GM23248 (cell line): ENCODE measurements around the gene ERN1. TPM values are rescaled to one million over a fixed set of nuclear protein-coding genes. Genes with fewer than 3 reads are reported as not detected.

Experiments
- DNase-seq: peaks from one replicate; pipeline ENCODE4 v3.0.0-alpha.2; 2015
- H2AFZ ChIP-seq: fragments of 200-600 bp; sonication (generic); 2 replicates; pipeline ENCODE4 v1.6.1; 2016; ENCODE audit warnings: antibody characterized with exemption
- H3F3A ChIP-seq: fragments of 200-600 bp; sonication (generic); 2 replicates; pipeline ENCODE4 v1.6.1; 2016; ENCODE audit warnings: mild to moderate bottlenecking, antibody characterized with exemption, mixed run types; ENCODE audit not compliant: insufficient read depth
- H3K27ac ChIP-seq: fragments of 200-600 bp; sonication (generic); 2 replicates; pipeline ENCODE4 v1.5.1; 2016; ENCODE audit warnings: mild to moderate bottlenecking
- H3K27me3 ChIP-seq: fragments of 200-600 bp; sonication (generic); replicated peaks from 2 replicates; pipeline ENCODE4 v1.6.1; 2016; ENCODE audit warnings: mild to moderate bottlenecking; ENCODE audit not compliant: insufficient read depth
- H3K36me3 ChIP-seq: fragments of 200-600 bp; sonication (generic); 2 replicates; pipeline ENCODE4 v1.6.1; 2016; ENCODE audit warnings: low read depth, mild to moderate bottlenecking
- H3K4me1 ChIP-seq: fragments of 200-600 bp; sonication (generic); 2 replicates; pipeline ENCODE4 v1.6.1; 2016; ENCODE audit warnings: mild to moderate bottlenecking; ENCODE audit not compliant: insufficient read depth
- H3K4me2 ChIP-seq: fragments of 200-600 bp; sonication (generic); one replicate; pipeline ENCODE4 v1.6.1; 2016; ENCODE audit warnings: mild to moderate bottlenecking; ENCODE audit not compliant: unreplicated experiment
- H3K4me3 ChIP-seq: fragments of 200-600 bp; sonication (generic); 2 replicates; pipeline ENCODE4 v1.5.1; 2016; ENCODE audit warnings: mild to moderate bottlenecking
- H3K79me2 ChIP-seq: fragments of 200-600 bp; sonication (generic); 2 replicates; pipeline ENCODE4 v1.6.1; 2016; ENCODE audit warnings: mild to moderate bottlenecking; ENCODE audit not compliant: insufficient read depth
- H3K9ac ChIP-seq: fragments of 200-600 bp; sonication (generic); 2 replicates; pipeline ENCODE4 v1.6.1; 2016; ENCODE audit warnings: mild to moderate bottlenecking
- H3K9me2 ChIP-seq: fragments of 200-600 bp; sonication (generic); 2 replicates; pipeline ENCODE4 v1.6.1; 2016; ENCODE audit warnings: mixed run types, mild to moderate bottlenecking, moderate library complexity; ENCODE audit not compliant: insufficient read depth
- H3K9me3 ChIP-seq: fragments of 200-600 bp; sonication (generic); one replicate; pipeline ENCODE4 v1.6.1; 2017; ENCODE audit warnings: low read depth
- H4K20me1 ChIP-seq: fragments of 200-600 bp; sonication (generic); 2 replicates; pipeline ENCODE4 v1.6.0; 2016; ENCODE audit not compliant: insufficient read depth
- EZH2 ChIP-seq: fragments of 200-600 bp; sonication (generic); IDR thresholded peaks from 2 replicates; pipeline ENCODE4 v1.6.1; 2018; ENCODE audit warnings: antibody characterized with exemption, mild to moderate bottlenecking; ENCODE audit not compliant: insufficient read depth, poor library complexity, severe bottlenecking
- EZH2phosphoT487 ChIP-seq: fragments of 200-600 bp; sonication (generic); IDR thresholded peaks from 2 replicates; pipeline ENCODE4 v1.6.1; 2018; ENCODE audit warnings: antibody characterized with exemption, moderate library complexity, mild to moderate bottlenecking, low read depth; ENCODE audit not compliant: insufficient read depth
- WGBS, 2 experiments: methylation state at CpG; one replicate each; pipeline ENCODE4 v1.1.6; 2015 to 2017; ENCODE audit warnings: low lambda C conversion rate in 2 of 2, low coverage in 1 of 2; ENCODE audit errors: missing lambda C conversion rate in 2 of 2; 5-methylcytosine and 5-hydroxymethylcytosine counted together
- in situ Hi-C: fragments of 300-500 bp; cut with MboI; formaldehyde crosslinking; loops from 2 replicates; pipeline ENCODE4 v1.15.0; 2020
- polyA plus RNA-seq: library from polyadenylated mRNA; unstranded; fragments of >200 nt; fragmentation: Nextera tagmentation; extraction: Ambion mirVana; gene quantifications from 2 replicates; pipeline ENCODE4 v1.2.1, GENCODE V29; 2016
- small RNA-seq: library from RNA; depleted of rRNA; stranded (forward); fragments of <200 nt; gene quantifications from one replicate; pipeline ENCODE3, GENCODE V24; 2014; ENCODE audit warnings: low read depth, low replicate concordance
- total RNA-seq: library from RNA; depleted of rRNA; stranded (reverse); fragments of >200 nt; shearing (Covaris generic); gene quantifications from 2 replicates; pipeline ENCODE4 v1.2.3, GENCODE V29; 2014; rRNA removed

The ERN1 gene
- total and polyA plus RNA-seq, 2 experiments from 2014 or later = 5.8 to 9.9 TPM

GRCh38 chr17:63991611-63992010 lies 138.3 kb downstream of the ERN1 start:
- Histone ChIP-seq H3F3A (no peaks in the 10 kb centered on the region), H3K27ac (no peak overlapping the region), H3K79me2 (no peaks in the 10 kb centered on the region), H3K4me2 (no peak overlapping the region), H3K9me3 (no peaks in the 10 kb centered on the region), H3K27me3 (peaks cover 34% of the 10 kb centered on the region), H3K9me2 (no peaks in the 10 kb centered on the region), H3K4me1 (no peaks in the 10 kb centered on the region), H3K9ac (no peak overlapping the region), H4K20me1 (no peaks in the 10 kb centered on the region), H2AFZ (no peak overlapping the region), H3K36me3 (no peaks in the 10 kb centered on the region), H3K4me3 (no peak overlapping the region)
- no peak for DNase-seq
- in situ Hi-C loops = no loop called here
- 72 to 79% methylated on average over 11 of the region's 11 CpGs for WGBS, 2 experiments
- no peak for TF ChIP-seq EZH2phosphoT487
- TF ChIP-seq EZH2 = no peak

GRCh38 chr17:63989622-63990345 lies 140.2 kb downstream of the ERN1 start:
- no peaks in the 10 kb centered on the region for H3F3A ChIP-seq
- H3K79me2 ChIP-seq = no peaks in the 10 kb centered on the region
- no peaks in the 10 kb centered on the region for H4K20me1 ChIP-seq
- peaks cover 7% of the 10 kb centered on the region for H3K4me1 ChIP-seq
- DNase-seq = no peak
- H2AFZ ChIP-seq = no peak overlapping the region
- TF ChIP-seq EZH2 (no peak), EZH2phosphoT487 (no peak)
- no peaks in the 10 kb centered on the region for H3K9me3 ChIP-seq
- no peak overlapping the region for H3K4me2 ChIP-seq
- H3K4me3 ChIP-seq = no peak overlapping the region
- H3K36me3 ChIP-seq = no peaks in the 10 kb centered on the region
- no peaks in the 10 kb centered on the region for H3K9me2 ChIP-seq
- H3K27ac ChIP-seq = no peak overlapping the region
- H3K9ac ChIP-seq = no peak overlapping the region
- H3K27me3 ChIP-seq = peaks cover 29% of the 10 kb centered on the region
- 84 to 86% methylated on average over 21 of the region's 21 CpGs for WGBS, 2 experiments
- in situ Hi-C loops = no loop called here

Small RNA genes within 50 kb of the gene (small RNA-seq; reads per million reads assigned to genes)
- gene SNORD104 = 2,829 reads per million, percentile 100 among the genes with 10 or more reads in this experiment

Other genes starting within 250 kb of the ERN1 start
- gene GH2, start 248.2 kb downstream of the ERN1 start, total RNA-seq = not detected in 2 replicates
- not detected in 2 replicates for gene GH2, start 248.2 kb downstream of the ERN1 start, polyA plus RNA-seq
- not detected in 2 replicates for gene CSH1, start 233.6 kb downstream of the ERN1 start, total RNA-seq
- not detected in 2 replicates for gene CSH1, start 233.6 kb downstream of the ERN1 start, polyA plus RNA-seq
- not detected in 2 replicates for gene CSHL1, start 218.9 kb downstream of the ERN1 start, total RNA-seq
- not detected in 2 replicates for gene CSHL1, start 218.9 kb downstream of the ERN1 start, polyA plus RNA-seq
- gene GH1, start 211.3 kb downstream of the ERN1 start, total RNA-seq = not detected in 2 replicates
- gene GH1, start 211.3 kb downstream of the ERN1 start, polyA plus RNA-seq = not detected in 2 replicates
- not detected in 2 replicates for gene CD79B, start 197.8 kb downstream of the ERN1 start, total RNA-seq
- not detected in 2 replicates for gene CD79B, start 197.8 kb downstream of the ERN1 start, polyA plus RNA-seq
- gene SCN4A, start 157.2 kb downstream of the ERN1 start, total RNA-seq = not detected in 2 replicates
- not detected in 2 replicates for gene SCN4A, start 157.2 kb downstream of the ERN1 start, polyA plus RNA-seq
- gene PRR29, start 131.8 kb downstream of the ERN1 start, total RNA-seq = not detected in 2 replicates
- 0.47 TPM in 1 of 2 replicates, not detected in the other for gene PRR29, start 131.8 kb downstream of the ERN1 start, polyA plus RNA-seq
- 0.97 and 3.4 TPM in 2 replicates for gene ICAM2, start 109.5 kb downstream of the ERN1 start, total RNA-seq
- gene ICAM2, start 109.5 kb downstream of the ERN1 start, polyA plus RNA-seq = 0.94 and 1.3 TPM in 2 replicates
- 37.0 and 39.8 TPM in 2 replicates for gene TEX2, start 133.1 kb upstream of the ERN1 start, total RNA-seq
- 26.9 and 28.3 TPM in 2 replicates for gene TEX2, start 133.1 kb upstream of the ERN1 start, polyA plus RNA-seq